NT2/D1 (cell line): ENCODE data around the gene OR52E2.

Experiments used
- YY1 ChIP-seq: IDR thresholded peaks from 2 replicates; pipeline ENCODE4 v1.6.1; 2011; ENCODE audit not compliant: insufficient read length, insufficient read depth
- ZNF274 ChIP-seq: IDR thresholded peaks from 2 replicates; pipeline ENCODE4 v1.6.1; 2011; ENCODE audit warnings: mild to moderate bottlenecking, low read depth, low read length

DNA sequence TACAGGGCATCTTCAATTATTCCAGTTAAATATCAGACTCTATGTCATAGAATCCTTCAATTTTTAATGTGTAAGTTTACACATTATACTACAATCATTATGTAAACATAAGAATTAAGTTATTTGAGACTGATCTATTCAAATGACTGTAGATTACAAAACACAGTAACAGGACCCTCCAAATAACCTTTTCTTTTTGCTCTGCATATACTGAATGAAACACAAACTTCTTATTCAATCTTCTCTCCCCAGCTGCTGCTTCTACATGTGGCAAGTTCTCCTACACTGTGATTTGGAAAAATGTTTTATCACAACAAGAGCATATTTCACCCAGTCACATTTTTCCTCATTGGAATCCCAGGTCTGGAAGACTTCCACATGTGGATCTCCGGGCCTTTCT lies 13.2 kb downstream of the OR52E2 start, which contains the start of gene OR52J3:
- no peak for TF ChIP-seq ZNF274
- TF ChIP-seq YY1 = no peak
